Measurements from ENCODE around the gene FKBP3.
"Not testable (repeated sequence)": the region's sequence is repeated elsewhere in the genome, so short reads cannot be mapped to it uniquely, and the experiment has no call there.

FKBP3 gene

DNA sequence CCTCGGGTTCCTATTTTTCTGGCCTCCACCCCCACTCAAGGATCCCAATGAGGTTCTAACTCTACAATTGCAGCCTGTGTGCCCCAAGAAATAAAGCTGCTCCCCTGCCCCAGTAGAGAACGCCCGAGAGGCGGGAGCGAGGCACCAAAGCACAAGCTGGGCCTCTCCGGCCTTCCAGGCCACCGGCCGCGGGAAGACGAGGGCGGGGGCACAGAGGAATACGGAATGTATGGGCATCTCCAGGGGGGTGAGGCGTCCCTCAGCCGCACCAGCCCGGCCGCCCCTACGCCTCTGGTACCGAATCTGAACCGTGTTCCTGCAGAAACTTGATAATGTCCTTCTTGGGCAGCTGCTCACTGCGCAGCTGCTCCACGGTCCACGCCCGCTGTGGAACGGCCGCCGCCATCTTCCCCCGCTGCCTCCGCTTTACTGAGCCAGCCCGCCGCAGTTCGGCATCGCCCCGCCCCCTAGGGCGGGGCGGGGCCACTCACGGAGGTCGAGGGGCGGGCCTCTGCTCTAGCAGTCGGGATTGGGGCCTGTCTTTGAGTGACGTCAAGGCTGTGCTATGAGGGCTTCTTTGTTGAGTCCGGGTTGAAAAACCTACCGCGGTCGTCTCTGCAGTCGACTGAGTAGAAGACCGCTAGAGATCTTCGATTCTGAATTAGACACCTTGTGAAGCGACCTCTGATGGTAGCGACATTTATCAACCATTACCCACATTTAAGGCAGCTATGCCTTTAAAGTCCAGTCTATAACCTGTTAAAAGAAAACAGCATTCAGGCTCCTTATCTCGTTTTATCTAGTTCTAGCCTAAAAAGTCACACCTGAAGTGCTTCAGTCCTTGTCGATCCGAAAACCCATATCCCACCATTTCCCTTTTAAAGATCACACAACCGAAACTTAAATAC is at the start of gene FKBP3:
FKBP3 (minus strand) TSS at position 431 of the 908 bp plus-strand sequence; CDS start at position 406, 25 bp downstream.
- DNase-seq (ENCODE audit: low read depth in 3 of 3), result peak; percentile 85 to 93 (median 88)

DNA sequence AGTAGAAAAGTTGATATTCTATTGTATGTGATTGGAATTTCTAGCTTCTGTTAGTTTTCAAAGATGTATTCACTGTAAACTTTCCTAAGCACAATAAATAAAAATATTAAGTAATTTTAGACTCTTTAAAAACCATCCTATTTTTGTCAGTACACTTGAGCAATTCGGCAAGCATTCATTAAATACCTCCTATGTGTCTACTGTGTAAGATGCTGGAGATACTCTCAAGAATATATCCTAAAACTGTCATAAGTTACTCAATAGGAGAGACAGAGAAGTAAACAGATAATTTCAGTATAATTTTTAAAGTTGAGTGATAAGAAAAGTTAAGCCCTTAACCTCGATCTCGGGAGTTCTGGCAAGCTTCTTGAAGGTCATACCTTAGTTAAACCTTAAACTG is 47.5 kb upstream of the FKBP3 start:
- DNase-seq (ENCODE audit: low read depth in 3 of 3), result no peak

DNA sequence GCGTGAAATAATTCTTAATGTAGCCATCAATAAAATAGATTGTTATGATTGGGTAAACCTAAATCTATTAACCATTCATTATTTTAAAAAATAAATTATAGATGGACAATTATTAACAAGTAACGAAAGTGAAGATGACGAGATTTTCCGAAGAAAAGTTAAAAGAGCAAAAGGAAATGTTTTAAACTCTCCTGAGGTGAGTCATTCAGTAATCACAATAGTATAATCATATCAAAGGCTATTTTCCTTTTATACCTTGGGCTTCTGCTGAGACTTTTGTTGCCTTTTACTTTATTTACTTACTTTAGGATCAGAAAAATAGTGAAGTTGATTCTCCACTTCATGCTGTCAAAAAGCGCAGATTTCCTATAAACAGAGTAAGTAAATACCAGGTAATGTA is 47.0 kb upstream of the FKBP3 start:
- no peak for DNase-seq (ENCODE audit: low read depth in 3 of 3)

DNA sequence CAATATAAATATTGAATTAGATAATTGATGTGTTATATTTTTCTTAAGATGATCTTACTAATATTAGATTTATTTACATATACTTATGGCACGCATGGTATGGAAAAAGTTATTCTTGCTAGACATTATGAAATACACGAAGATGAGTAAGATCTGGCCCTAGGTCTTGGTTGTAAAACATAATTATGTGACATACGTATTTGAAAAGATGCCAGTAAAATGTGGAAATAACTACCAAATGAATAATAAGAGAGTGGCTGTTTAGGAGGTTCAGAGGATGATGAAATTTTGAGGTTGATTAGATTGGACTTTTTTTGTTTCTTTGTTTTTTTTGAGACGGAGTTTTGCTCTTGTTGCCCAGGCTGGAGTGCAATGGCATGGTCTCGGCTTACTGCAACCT is 42.8 kb upstream of the FKBP3 start:
- no peak for DNase-seq (ENCODE audit: low read depth in 3 of 3)

DNA sequence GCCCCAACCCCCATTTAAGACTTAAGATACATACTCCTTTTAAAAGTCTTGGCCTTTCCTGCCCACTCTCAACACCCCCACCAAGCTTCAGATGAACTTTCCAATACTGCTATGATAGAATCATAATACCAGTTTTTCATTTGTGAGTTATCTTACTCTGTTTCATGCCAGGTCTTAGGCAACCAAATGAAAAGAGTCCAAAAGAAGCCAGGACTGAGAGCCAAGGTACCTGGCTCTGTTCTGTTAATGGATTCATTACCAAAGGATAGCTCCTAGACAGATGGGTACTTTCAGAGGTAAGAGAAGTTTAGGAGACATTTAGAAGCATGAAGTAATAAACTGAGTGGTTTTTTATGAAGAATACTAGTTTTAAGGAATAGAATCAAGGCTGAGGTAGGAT is 35.6 kb upstream of the FKBP3 start:
- DNase-seq (ENCODE audit: low read depth in 3 of 3), result no peak

DNA sequence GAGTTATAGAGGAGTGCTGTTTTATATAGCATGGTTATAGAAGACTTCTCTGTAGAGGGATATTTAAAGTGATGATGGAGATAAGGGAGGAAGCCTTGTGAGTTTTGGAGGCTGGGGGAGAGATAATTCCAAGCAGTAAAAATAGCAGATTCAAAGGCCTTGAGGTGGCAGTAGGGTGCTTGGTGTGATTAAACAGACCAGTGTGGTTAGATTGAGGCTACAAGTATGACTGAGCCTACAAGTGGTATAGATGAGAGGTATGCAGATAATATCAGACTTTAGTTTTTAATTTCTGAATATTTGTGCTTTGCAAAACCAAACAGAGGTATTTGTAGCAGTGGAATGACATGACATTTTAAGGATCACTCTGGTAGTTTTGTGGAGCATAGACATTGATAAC is 21.8 kb upstream of the FKBP3 start:
- no peak for DNase-seq (ENCODE audit: low read depth in 3 of 3)

DNA sequence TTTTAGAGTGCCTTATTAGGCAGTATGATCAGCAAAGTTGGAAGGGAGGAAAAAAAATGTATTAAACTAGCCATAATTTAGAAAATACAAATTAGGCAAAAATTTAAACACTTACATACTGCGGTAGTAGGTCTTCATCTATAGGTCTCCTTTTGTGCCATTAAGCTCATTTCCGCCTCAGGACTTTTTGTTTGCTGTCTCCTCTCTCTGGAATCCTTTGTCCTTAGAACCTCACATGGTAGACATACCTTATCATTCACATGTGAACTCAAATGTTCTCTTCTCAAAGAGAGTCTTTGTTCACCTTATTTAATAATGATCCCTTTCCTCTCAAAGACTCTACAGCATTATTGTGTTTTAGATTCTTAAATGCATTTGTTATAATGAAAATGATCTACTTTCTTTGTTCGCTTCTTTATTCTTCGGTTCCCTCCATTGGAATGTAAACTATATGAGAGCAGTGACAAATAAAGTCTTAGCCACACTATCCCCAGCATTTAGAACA is 16.2 kb upstream of the FKBP3 start:
- no peak for DNase-seq (ENCODE audit: low read depth in 3 of 3)

DNA sequence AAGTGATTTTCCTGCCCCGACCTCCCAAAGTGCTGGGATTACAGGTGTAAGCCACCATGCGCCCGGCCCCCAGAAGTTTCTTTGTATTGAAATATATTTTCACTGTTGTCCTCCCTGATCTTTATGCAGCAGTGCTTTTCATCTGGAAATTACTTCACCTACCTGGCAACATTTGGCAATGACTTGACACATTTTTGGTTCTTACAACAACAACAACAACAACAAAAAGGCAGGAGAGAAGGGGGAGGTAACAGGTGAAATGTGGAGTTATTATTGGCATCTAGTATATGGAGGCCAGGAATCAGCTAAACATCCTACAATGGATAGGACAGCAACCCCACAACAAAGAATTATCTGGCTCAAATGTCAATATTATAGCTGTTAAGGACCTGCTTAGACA is 15.3 kb upstream of the FKBP3 start:
- no peak for DNase-seq (ENCODE audit: low read depth in 3 of 3)

DNA sequence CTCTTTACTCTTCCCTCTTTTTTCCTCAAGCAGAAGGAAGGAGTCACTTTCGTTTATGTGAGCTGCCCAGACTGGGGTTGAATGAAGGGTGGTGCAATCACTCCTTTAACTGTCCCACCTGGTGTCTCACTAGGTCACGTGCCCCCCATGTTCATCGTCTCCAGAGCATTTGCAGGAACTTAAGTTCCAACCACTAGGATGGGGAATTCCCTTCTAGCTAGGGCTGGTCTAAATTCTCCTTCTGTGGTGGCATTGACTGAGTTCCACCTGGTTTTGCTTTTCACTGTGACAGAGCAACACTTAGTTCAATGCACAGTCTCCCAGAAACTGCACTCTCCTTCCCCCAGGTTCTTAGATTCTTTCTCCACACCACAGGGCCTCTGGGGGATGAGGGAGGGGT is 10.9 kb upstream of the FKBP3 start:
- no peak for DNase-seq (ENCODE audit: low read depth in 3 of 3)

DNA sequence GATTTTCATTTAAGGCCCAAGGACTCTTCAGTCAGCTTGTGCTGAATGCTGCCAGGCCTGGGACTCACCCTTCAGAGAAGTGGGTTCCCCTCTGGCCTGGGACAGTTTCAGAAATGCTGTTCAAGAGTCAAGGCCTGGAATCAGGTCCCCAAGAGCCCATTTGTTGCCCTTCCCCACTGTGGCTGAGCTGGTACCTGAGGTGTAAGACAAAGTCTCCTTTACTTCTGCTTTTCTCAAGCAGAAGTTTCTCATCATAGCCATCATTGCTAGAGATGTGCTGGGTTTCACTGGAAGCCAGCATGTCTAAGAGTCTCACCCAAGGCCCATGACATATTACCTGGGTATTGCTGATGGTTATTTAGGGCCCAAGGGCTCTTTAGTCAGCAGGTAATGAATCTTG is 10.4 kb upstream of the FKBP3 start:
- DNase-seq (ENCODE audit: low read depth in 3 of 3), result no peak

DNA sequence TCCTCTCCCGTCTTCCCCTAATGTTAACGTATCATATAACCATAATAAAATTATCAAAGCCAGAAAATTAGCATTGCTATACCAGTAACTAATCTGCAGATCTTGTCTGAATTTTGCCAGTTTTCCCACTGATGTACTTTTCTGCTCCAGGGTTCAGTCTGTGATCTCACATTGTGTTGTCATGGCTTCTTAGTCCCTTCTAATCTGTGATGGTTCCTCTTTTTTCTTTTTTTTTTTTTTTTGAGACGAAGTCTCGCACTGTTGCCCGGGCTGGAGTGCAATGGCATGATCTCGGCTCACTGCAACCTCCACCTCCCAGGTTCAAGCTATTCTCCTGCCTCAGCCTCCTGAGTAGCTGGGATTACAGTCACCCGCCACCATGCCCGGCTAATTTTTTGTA is 7.8 kb upstream of the FKBP3 start:
- DNase-seq (ENCODE audit: low read depth in 3 of 3), result not testable (repeated sequence)

DNA sequence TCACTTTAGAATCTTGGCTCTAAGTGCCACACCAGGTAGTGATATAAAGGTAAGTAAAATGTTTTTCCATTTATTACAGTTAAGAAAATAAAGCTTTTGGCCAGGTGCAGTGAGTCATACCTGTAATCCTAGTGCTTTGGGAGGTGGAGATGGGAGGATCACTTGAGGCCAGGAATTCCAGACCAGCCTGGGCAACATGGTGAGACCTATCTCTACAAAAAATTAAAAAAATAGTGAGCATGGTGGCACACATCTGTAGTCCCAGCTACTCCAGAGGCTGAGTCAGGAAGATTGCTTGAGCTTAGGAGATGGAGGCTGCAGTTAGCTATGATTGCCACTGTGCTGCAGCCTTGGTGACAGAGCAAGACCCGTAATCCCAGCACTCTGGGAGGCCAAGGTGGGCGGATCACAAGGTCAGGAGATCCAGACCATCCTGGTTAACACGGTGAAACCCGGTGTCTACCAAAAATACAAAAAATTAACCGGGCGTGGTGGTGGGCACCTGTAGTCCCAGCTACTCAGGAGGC is 6.4 kb upstream of the FKBP3 start:
- DNase-seq (ENCODE audit: low read depth in 3 of 3), result no peak

DNA sequence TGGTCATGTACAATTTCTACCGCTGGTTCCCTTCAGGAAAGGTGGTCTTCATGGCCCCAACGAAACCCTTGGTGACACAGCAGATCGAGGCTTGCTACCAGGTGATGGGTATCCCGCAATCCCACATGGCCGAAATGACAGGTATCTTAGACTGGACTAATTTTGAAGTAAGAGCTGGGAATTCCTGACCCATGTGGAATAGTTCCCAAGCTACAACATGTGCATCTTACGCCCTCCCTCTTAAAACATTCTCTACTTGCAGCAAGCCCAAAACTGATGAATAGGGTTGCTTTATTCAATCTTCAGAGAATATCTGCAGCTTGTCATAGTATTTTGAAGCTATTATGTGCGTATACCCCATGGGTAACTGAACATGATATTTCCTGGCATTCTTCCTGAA is 2.1 kb upstream of the FKBP3 start:
- no peak for DNase-seq (ENCODE audit: low read depth in 3 of 3)

DNA sequence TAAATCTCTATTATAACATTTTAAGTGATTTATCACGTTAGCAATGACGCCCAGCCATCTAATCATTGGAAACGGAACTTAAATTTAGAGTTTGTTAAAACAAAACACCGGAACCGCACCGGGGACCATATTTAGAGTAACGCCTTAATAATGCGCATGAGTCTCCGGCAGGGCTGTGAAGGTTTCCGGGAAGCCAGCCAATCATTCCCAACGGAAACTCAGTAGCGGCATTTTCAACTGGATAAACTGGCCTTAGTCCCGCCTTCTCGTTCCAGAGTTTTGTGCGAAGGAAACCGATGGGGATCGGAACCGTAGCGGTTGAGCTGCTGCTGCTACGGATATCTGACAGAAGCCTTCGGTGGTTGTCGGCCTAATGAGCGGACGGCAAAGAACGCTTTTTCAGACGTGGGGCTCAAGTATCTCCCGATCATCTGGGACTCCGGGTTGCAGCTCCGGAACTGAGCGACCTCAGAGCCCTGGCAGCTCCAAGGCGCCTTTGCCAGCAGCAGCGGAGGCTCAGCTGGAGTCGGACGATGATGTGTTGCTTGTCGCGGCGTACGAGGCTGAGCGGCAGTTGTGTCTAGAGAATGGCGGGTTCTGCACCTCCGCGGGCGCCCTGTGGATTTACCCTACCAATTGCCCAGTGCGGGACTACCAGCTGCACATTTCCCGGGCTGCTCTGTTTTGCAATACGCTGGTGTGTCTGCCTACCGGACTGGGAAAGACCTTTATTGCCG is 1.5 kb upstream of the FKBP3 start, which contains the start of gene FANCM:
FANCM (plus strand) TSS at position 272 of the 737 bp plus-strand sequence; CDS start at position 374, 102 bp downstream.
- DNase-seq (ENCODE audit: low read depth in 3 of 3), result peak; percentile 73 to 81 (median 73)

DNA sequence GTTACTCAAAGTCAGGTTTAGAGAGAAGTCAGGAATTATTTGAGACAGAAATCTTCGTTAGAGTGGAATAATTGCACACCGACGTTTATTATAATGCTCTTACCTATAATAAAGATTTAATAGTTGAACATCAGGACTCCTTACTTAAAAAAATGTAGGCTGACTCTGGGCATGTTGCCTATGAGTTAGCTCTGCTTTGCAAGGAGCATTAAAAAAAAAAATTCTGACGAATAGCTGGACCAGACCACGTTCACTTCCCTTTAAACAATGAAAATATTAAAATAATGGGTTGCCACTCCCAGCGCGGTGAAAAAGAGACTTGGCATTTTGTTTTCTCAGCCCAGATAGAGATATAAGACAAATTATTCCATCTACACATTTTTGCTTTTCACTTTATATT is 875 bp upstream of the FKBP3 start:
- DNase-seq (ENCODE audit: low read depth in 3 of 3), result no peak

DNA sequence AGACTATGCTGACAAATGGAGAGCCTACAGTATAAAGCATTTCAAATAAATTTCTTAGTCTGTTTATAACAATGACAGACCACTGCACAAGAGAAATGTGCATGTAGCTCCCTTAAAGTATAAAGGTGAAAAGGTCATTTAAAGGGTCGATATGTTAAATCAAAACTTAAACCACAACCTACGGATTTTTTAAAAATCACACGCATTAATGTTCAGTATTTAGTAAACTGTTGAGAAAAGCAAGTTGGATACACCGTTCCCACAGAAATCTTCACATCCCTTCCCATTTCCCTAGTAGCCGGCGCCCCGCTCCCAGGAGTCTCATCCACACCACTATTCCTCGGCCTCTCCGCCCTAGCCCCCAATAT is 614 bp downstream of the FKBP3 start:
- no peak for DNase-seq (ENCODE audit: low read depth in 3 of 3)

DNA sequence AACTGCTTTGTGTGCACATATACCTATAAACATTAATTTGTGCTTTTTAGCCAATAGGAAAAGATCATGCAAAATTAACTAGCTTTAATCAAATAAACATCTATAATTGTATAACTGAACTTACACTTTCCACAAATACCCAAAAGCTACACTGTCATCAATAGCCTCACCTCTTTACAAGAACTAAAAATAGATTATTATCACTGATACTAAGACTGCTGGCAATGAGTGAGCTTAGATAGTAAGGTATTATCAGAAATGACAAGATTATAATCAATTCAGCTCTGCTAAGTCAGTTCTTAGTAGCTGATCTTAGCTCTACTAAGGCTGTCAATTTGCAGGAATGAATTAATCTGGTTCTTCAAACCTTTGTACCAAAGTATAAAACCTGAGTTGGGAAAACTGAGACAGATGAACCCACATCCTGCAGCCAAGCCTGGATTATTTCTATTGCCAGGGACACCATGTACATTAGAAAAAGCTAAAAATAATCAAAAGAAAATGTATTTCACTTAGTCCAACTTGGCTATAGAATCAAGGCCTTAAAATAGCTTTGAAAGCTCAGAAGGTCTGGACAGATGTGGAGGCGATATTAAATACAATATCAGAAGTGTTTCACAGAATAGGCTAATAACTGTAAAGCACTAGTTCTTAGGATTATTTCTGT is 5.2 kb downstream of the FKBP3 start:
- DNase-seq (ENCODE audit: low read depth in 3 of 3), result no peak

DNA sequence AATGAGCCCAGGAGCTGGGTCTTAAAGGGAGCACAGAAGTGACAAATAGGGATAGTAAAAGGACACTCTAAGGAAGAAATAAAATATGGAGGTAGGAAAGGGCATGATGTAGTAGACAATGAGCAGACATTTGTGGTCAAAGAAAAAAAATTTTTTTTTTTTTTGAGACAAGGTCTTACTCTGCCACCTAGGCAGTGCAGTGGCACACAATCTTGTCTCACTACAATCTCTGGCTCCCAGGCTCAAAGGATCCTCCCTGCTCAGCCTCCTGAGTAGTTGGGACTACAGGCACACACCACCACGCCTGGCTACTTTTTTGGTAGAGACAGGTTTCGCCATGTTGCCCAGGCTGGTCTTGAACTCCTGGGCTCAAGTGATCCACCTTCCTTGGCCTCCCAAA is 8.5 kb downstream of the FKBP3 start:
- no peak for DNase-seq (ENCODE audit: low read depth in 3 of 3)

DNA sequence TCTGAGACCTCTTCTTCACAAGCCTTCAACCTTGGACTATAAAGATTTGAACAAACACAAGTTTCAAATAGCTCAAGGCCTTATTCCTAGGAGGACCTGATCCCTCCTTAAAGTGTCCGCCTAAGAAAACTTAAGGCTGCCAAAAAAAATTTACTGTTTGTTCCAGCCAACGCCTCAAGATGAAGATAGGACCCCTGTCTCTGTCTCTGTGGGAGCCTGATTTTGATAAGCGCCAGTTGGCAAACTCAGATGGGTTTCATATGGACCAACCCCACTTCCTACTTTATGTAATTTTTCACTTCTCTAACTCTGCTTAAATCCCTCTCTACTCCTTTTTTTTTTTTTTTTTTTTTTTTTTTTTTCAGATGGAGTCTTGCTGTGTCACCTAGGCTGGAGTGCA is 11.0 kb downstream of the FKBP3 start:
- DNase-seq (ENCODE audit: low read depth in 3 of 3), result no peak

DNA sequence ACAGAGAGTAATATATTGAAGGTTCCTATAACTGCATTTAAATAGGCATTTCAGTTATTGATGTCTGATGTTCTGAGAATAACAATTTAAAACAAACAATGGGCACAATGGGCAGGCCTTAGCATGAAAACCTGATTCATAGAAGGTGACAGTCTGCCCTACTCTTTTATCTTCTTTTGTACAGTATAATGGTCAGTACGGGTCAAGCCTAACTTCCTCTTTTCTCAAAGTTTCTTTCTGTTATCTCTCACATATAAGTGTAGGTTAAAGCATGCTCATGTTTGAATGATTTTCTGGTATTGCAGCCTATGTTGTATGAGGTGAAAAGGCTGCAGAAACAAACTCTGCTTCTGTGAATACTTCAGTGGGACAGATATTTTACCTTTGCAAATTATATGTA is 14.2 kb downstream of the FKBP3 start:
- no peak for DNase-seq (ENCODE audit: low read depth in 3 of 3)

DNA sequence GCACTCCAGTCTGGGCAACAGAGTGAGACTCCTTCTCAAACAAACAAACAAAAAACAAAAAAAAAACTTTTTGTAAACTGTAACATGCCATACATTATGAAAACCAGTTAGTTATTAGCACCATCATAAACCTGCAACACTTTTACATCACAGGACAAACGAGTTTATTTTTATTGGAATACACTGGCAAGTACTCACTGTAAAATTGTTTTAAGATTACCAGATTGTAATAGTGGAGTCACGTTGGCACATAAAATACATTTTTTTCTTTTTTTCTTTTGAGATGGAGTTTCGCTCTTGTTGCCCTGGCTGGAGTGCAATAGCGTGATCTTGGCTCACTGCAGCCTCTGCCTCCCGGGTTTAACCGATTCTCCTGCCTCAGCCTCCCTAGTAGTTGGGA is 15.7 kb downstream of the FKBP3 start:
- no peak for DNase-seq (ENCODE audit: low read depth in 3 of 3)

DNA sequence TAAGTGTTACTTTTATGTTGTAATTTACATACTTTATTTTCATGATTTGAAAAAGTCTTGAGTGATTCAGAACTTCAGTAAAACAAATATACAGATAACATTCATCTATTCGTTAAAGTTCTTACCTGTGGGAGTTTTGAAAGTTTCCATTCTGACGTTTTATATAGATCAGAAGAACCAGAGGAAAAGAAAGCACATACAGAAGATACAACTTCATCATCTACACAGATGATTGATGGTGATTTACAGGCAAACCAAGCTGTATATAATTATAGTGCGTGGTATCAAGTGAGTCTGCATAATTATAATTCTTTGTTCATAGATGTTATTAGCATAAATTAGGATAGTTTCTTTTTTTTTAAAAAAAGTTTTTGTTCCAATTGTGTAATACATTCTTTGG is 20.0 kb downstream of the FKBP3 start:
- DNase-seq (ENCODE audit: low read depth in 3 of 3), result no peak
